Fibroblast of the conjunctiva (primary cell): ENCODE results near the gene CCDC8.
"Not testable (repeated sequence)": the region's sequence is repeated elsewhere in the genome, so short reads cannot be mapped to it uniquely, and the experiment has no call there.

ENCODE experiments used
- DNase-seq: peaks from one replicate; pipeline ENCODE4 v3.0.0-alpha.2; 2010; ENCODE audit warnings: low read depth

The CCDC8 gene

DNA sequence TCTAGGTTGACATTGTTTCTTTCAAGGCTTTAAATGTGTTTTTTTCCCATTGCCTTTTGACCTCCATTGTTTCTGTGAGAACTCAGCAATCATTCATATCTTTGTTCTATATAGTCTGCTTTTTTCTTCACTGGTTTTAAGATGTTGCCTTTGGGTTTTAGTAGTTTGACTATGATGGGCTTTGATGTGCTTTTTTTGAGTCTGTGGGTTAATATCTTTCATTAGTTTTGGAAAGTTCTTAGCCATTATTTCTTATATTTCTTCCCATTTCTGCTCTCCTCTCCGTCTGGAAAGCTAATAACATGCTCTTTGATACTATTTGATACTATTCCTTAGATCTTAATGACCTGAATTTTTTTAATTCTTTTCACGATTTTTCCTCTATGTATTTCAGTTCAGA, 32.7 kb downstream of the CCDC8 start:
- no peak for DNase-seq

DNA sequence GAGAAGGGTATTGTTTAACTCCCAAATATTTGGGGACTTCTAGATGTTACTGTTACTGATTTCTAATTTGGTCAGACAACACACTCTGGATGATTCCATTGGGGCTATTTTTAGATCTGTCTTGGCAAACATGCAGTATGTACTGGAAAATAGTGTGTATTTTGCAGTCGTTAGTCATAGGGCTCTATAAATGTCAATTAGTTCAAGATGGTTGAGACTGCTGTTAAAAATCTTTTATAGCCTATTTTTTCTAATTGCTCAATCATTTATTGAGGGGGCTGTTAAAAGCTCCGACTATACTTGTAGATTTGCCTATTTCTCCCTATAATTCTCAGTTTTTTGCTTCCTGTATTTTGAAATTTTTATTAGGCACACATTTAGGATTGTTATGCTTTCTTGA, 35.1 kb downstream of the CCDC8 start:
- DNase-seq = peak; percentile 81

DNA sequence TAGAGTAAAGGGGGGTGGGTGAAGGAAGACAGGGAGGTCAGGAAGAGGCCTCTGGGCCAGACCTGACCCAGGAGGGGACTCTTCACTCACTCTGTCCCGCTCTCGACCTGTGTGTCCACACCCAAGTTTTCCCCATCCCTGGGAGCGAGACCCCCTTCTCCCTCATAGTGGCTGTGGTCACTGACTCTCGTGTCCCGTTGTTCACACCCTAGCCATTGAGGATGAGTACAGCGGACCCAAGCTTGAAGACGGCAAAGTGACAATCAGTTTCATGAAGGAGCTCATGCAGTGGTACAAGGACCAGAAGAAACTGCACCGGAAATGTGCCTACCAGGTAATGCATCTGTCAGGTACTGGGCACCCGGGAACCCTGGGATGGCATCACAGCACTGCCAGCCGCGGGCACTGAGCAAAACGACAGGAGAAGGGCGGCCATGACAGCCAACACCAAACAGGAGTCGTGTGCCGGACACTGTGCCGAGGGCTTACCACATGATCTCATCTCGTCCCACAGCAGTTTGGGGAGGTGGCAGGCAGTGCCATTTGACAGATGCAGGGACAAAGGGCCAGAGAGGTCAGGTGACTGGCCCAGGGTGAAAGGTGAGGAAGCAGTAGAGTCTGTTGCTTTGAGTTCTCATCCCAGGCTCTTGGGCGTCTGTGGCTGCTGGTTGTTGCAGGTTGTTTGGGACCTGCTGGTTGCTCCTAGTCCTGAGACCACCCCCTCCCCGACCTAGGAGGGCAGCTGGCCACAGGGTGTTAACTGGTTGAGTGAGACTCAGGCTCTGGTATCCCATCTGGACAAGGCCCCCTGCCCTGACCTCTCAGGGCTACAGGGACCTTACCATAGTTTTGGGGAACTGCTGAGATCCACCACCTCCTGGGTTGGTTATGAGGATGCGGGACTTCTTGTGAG, 36.9 kb downstream of the CCDC8 start:
- no peak for DNase-seq

DNA sequence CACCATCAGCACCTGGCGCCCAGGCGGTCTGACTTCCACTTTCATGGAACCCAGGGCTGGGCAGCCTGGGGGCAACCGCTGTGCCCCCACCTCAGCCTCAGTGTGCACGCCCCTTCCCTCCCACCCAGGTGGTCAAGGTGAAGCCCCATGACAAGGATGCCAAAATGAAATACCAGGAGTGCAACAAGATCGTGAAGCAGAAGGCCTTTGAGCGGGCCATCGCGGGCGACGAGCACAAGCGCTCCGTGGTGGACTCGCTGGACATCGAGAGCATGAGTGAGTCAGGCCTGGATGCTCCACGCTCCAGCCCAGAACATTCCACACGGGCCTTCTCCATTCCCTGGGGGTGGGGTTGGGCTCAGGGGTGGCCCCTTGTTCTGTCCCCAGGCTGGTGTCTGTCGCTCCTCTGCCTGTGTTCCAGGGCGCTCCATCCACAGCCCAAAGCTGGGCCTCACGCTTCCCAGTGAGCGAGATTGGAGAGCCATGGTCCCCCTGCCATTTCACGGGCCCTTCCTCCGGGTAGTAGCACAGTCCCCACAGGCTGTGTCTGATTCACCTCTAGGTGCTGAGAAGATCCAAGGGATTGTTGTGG, 37.8 kb downstream of the CCDC8 start:
- DNase-seq = not testable (repeated sequence)

DNA sequence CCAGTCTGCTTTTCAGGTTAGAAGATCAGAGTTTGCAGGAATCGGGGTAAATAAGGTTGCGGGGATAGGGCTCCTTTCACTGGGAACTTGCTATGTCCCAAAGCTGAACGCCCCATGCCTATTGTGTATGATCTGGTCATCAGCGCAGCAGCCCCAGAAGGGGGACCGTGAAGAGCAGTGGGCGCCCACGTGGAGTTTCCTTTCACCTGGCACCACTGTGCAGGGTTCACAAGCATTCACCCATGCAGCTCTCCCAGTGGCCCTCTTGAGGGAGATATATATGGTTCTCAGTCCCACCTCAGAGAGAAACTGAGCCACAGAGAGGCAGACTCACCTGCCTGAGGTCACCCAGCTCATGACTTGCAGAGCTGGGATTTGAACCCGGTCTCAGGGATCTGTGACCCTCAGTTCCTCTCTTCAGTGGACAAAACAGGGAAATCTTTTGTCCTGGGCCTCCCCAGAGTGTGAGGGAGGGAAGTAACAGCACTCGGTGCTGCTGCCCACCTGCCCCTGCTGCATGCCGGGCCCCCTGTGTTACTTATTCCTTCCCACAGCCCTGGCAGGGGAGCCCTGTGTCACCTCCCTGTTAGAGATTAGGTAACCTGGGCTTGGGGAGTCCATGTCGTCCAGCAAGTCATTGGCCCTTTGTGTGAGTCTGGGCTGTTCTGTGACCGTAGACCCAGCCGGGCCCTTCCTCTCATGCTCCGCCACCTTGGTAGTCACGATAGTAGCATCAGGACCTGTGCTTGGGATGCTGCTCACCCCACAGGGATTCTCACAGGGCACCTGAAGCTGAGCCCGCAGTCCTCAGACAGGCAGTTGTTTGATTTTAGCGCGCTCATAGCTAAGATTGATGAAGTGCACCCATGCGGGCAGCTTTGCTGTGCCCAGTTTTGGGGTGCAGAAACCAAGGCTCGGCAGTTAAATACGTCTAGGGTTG, 38.6 kb downstream of the CCDC8 start:
- DNase-seq = no peak

DNA sequence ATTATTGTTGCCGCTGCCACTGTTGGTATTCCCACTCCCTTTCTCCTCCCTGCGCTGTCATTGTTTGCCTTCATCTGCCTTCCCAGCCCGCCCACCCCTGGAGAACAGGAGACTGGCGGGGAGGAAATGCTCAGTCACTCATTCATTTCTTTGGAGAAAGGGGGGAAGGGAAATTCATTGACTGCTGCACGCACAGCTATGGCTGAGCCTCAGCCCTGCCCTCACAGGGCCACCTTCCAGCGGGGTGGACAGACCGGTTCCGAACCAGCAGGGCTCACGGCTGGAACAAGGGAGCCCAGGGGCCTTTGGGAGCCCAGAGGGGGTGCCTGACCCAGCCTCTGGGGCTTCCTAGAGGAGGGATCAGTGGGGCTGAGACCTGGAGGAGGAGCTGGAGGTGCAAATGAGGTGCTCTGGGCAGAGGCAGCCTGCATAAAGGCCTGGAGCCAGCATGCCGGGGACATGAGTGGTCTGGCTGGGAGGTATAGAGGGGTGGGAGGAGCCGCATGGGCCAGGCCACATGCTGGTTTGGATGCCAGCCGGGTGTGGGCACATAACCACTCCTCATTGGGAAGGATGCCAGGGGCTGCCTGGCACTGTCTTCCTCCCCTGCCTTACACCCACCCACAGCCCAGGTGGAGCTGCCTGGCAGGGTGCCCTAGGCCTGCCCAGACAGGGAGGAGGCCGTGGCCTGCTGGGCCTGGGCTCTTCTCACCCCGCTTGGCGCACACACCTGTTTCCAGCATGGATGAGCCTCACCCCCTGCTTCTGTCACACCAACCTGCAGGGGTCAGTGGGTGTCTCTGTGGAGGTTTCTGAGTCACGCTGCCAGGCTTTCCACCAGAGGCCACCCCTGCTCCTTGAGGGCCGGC, 39.6 kb downstream of the CCDC8 start:
- no peak for DNase-seq

DNA sequence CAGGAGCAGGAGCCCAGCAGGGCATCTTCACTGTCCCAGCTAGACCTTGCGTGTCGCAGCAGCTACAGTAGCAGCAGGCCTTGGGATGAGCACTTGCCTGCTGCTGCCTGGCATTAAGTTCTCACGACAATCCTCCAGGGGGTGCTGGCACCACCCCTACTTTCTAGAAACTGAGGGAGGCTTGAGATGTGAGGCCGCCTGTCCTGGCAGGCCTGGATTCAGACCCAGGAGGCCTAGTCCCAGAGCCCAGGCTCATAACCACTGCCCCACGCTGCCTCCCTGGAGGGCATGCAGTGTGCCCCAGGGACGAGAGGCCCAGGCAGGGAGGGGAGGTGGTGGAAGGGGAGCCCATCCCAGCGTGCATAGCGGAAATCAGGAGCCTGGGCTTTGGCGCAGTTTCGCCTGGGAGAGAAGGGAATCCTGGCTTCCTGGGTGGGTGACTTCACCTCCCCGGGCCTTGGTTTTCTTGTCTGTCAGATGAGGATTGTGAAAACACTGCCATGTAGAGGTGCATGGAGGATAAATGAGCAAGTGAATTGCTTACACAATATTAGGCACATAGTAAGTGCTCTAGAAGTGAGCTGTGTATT, 40.4 kb downstream of the CCDC8 start:
- no peak for DNase-seq

DNA sequence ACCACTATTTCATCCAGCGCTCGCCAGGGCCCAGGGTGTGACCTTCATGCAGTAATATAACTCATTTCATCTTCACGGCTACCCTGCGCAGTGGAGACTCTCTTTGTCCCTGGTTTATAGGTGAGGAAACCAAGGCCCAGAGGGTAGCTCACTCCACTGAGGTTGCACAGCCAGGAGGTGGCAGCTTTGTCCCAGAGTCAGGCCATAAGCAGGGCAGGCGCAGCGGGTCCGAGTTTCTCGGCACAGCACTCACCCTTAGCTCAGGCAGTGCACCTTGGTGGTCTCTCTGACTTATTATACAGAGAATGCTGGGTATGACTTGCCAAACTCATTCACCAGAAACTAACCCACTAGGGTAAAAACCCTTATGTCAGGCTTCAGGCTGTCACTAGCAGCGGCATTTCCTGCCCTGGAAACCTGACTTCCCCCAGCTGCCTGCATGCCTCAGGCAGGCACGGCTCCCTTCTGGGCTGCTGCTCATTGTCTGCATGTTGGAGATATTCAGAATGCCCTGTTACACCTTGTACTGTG, 41.9 kb downstream of the CCDC8 start:
- DNase-seq = no peak

DNA sequence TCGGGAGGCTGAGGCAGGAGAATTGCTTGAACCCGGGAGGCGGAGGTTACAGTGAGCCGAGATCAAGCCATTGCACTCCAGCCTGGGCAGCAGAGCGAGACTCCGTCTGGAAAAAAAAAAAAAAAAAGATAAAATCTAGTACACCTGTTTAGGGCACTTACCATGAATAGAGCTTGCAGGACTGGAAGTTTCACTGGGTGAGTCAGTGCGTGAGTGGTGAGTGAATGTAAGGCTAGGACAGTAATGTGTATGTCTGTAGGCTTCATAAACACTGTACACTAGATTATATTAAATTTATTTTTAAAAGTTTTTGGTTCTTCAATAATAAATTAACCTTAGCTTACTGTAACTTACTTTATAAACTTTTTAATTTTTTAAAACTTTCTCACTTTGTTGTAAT, 43.5 kb downstream of the CCDC8 start:
- no peak for DNase-seq

DNA sequence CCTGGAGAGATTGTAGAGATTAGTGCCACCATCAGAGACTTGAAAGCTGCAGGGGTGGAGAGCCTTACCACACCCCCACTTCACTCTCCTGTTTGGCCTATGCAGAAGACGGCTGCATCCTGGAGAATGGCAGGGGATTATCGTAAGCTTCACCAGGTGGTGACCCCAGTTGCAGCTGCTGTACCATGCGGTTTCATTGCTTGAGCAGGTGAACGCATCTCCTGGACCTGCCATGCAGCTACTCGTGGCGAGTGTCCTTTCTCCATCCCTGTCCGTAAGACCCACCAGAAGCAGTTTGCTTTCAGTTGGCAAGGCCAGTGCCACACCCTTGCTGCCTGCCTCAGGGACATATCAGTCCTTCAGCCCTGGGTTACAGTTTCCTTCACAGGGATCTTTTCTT, 45.2 kb downstream of the CCDC8 start:
- DNase-seq = no peak

DNA sequence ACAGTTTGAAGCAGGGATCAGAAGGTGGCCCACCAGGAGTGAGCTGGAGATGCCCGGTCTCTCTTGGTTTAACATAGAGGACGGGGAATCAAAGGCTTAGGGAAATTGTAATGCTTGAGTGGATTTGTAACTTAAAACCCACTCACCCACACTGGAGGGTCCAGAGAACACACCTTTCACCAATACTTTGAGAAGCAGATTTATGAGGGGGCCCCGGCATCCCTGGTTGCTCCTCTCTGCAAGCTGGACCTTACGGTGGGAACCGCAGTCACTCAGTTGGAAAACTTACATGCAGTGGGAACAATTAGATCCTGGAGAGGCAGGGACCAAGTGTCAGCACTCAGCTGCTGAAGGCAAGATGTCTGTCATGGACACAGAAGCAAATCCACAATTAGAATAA, 45.9 kb downstream of the CCDC8 start:
- no peak for DNase-seq

DNA sequence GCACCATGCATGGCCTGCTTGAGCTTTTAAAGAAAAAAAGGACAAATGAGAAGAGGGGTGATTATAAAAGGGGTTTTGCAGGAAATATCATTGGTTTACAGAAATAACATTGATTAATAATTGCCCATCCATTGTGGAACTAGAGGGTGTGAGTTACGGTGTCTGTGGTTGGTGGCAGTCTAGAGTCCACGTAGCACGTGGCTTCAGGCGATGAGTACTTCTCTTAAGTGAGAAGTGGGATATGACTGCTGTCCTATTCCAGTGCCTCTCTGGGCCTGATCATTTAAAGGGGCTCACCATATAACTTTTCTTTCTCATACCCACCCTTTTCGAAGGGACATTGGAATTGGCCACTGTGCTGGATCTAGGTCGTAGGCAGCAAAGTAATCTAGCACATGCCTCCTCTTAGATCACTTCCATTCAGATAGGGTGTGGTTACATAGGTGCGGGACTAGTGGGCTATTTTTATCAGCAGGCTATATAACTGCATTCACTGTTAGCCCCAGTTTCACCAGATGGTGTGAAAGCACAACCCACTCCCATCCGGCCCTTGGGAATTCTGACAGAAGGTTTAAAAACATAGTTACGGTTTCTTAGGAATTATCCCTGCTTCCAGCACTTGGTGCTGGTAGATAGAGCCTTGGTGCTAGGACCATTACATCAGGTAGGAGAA, 46.6 kb downstream of the CCDC8 start:
- no peak for DNase-seq

DNA sequence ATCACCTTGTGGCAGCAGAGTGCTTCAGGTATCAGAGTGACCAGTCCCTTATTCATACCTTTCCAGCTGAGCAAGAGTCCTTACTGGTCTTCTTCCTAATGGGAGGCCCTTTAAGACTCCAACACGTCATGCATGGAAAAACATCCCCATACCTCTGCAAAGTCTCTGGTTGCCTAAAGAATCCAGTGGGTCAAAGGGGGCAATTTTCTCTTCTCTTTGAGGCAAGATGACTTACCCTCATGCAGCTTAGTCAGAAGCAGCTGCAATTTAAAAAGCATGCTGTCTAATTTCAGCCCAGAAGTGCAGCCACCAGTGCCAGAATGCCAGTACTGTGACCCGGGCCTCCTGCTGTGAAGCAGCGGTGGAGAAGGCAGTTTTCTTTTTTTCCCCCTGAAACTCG, 47.8 kb downstream of the CCDC8 start:
- DNase-seq = no peak

DNA sequence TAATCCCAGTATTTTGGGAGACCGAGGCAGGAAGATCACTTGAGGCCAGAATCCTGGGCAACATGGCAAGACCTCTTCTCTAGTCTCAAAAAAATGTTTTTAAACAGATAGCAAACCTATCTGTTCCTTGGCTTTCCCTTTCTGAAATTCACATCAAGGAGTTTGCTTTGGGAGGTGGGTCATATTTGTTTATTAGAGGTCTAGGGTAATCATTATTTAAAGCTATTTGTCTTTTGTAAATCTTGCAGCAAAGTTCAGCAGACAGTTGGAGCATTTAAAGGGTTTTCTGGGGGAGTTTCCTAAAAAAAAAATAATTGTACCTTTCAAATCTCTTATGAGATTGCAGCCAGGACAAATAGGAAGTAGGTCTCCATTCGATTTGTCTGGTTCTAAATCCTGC, 49.0 kb downstream of the CCDC8 start:
- no peak for DNase-seq

DNA sequence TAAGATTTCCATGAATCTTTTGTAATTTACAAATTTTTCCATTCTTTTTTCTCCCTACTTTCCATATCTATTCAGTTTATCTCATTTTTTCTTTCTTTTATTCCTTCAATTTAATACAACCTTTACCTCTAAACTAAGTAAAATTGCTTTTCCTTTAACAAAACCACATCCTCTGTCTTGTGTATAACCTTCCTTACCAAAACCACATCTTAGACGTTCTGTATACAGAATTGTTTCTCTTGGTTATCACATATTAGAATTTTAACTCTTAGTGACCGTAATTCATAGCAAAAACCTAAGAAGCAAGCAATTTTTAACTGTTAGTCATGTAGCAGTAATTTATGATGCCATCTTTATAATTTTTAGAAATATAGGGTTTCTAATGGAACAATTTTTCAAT, 51.4 kb downstream of the CCDC8 start:
- DNase-seq = no peak
